Fibroblast of the conjunctiva (primary cell): Measurements from ENCODE around the gene NOSIP.

Experiments
- DNase-seq: peaks from one replicate; pipeline ENCODE4 v3.0.0-alpha.2; 2010; ENCODE audit warnings: low read depth

Gene NOSIP

GRCh38 chr19:49594993-49595818 lies 14.8 kb upstream of the NOSIP start:
- DNase-seq = no peak

GRCh38 chr19:49594157-49594992 lies 14.0 kb upstream of the NOSIP start:
- DNase-seq = no peak

GRCh38 chr19:49593233-49594113 lies 13.1 kb upstream of the NOSIP start:
- peak; percentile 81 for DNase-seq

GRCh38 chr19:49592486-49593232 lies 12.3 kb upstream of the NOSIP start:
- DNase-seq = no peak

GRCh38 chr19:49591731-49592485 lies 11.6 kb upstream of the NOSIP start:
- no peak for DNase-seq

GRCh38 chr19:49590971-49591730 lies 10.8 kb upstream of the NOSIP start, which contains the start of gene PRR12:
Gene PRR12 (plus strand): TSS chr19:49591182. CDS start chr19:49591655, 473 bp downstream.
- no peak for DNase-seq

- peak; percentile 95 for DNase-seq
These were observed 10.0 kb upstream of the NOSIP start for GRCh38 chr19:49590071-49590970.

GRCh38 chr19:49589502-49589905 lies 9.1 kb upstream of the NOSIP start:
- DNase-seq = no peak

- no peak for DNase-seq
These were observed 8.2 kb upstream of the NOSIP start for GRCh38 chr19:49588365-49589122.

GRCh38 chr19:49587227-49587626 lies 6.9 kb upstream of the NOSIP start:
- DNase-seq = no peak

- DNase-seq = no peak
These were observed 4.7 kb upstream of the NOSIP start for GRCh38 chr19:49585023-49585422.

GRCh38 chr19:49583239-49583638 lies 2.9 kb upstream of the NOSIP start:
- no peak for DNase-seq

- DNase-seq = no peak
These were observed 702 bp upstream of the NOSIP start, which contains the start of gene PRRG2 for GRCh38 chr19:49581007-49581508. Gene PRRG2 (plus strand): TSS chr19:49581316. CDS start chr19:49583220, 1,904 bp downstream.

GRCh38 chr19:49579947-49580263 lies 451 bp downstream of the NOSIP start:
- DNase-seq = no peak

- no peak for DNase-seq
These were observed 1.2 kb downstream of the NOSIP start for GRCh38 chr19:49579193-49579592.

GRCh38 chr19:49574206-49574755 lies 6.1 kb downstream of the NOSIP start:
- no peak for DNase-seq

GRCh38 chr19:49573425-49573824 lies 6.9 kb downstream of the NOSIP start:
- DNase-seq = no peak
